ENCODE data around the gene ADAMTS10.
"Not testable (repeated sequence)": the region's sequence is repeated elsewhere in the genome, so short reads cannot be mapped to it uniquely, and the experiment has no call there.

Gene ADAMTS10

GRCh38 chr19:8622886-8623285 lies 12.4 kb upstream of the ADAMTS10 start:
- not testable (repeated sequence) for DNase-seq

- DNase-seq, result no peak
These were observed 8.2 kb upstream of the ADAMTS10 start for GRCh38 chr19:8618751-8619150.

DNA sequence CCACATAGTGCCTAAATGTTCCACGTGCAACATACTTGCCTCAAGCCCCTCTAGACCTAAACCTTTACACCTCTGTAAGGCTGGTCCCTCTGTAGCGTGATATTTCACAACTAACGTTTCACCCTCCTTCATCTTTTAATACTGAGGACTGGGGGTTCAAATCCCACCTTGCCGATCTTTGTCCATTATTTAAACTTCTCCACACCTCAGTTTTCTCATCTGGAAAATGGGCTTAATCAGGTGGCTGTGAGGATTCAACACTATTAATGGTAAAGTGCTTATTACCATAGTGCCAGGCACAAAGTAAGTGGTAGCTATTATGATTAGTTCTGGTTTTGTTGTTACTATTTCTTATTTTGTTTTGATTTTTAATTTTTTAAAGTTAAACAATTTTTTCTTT lies 7.5 kb upstream of the ADAMTS10 start:
- DNase-seq, result no peak

GRCh38 chr19:8617325-8617724 lies 6.8 kb upstream of the ADAMTS10 start:
- DNase-seq, result not testable (repeated sequence)

DNA sequence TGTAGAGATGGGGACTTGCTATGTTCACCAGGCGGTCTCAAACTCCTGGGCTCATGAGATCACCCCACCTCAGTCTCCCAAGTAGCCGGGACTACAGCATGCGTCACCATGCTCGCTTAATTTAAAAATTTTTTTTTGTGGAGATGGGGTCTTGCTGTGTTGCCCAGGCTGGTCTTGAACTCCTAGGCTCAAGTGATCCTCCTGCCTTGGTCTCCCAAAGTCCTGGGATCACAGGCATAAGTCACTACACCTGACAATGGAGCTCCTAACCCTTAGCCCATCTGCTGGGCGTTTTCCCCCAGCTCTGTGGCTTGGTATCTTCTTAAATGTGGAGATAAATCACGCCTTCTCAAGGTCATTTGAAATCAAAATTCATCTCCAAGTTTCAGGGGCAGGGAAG lies 6.3 kb upstream of the ADAMTS10 start:
- no peak for DNase-seq

- DNase-seq, result no peak
These were observed 5.5 kb upstream of the ADAMTS10 start for GRCh38 chr19:8615813-8616596.

DNA sequence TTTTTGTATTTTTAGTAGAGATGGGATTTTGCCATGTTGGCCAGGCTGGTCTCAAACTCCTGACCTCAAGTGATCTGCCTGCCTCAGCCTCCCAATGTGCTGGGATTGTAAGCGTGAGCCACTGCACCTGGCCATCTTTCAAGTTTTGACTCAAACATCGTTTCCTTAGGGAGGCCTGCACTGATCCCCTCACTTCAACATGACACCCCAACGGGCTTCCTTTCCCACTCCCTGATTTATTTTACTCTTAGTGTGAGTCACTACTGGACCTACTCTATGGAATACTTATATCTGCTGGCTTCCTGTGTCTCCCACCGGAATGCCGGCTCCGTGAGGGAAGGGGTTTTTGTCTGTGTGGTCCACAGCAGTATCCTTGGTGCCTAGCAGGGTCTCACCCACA lies 4.5 kb upstream of the ADAMTS10 start:
- no peak for DNase-seq

- no peak for DNase-seq
These were observed 3.9 kb upstream of the ADAMTS10 start for GRCh38 chr19:8614455-8614854.

DNA sequence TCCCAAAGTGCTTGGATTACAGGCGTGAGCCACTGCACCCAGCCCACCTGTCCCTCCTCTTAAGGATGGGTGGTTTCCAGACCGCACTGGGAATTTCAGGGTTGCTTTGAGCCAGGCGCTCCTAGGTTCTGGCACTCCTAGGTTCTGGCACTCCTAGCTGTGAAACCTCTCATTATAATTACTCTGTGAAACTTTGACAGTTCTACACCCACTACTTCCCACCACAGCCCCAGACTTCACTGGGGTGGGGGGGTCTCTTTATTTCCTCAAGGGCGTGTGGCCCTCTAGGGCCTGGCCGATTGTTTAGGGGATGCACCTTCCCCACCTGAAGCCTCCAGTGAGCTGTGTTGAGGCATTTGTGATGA lies 2.3 kb upstream of the ADAMTS10 start:
- no peak for DNase-seq

DNA sequence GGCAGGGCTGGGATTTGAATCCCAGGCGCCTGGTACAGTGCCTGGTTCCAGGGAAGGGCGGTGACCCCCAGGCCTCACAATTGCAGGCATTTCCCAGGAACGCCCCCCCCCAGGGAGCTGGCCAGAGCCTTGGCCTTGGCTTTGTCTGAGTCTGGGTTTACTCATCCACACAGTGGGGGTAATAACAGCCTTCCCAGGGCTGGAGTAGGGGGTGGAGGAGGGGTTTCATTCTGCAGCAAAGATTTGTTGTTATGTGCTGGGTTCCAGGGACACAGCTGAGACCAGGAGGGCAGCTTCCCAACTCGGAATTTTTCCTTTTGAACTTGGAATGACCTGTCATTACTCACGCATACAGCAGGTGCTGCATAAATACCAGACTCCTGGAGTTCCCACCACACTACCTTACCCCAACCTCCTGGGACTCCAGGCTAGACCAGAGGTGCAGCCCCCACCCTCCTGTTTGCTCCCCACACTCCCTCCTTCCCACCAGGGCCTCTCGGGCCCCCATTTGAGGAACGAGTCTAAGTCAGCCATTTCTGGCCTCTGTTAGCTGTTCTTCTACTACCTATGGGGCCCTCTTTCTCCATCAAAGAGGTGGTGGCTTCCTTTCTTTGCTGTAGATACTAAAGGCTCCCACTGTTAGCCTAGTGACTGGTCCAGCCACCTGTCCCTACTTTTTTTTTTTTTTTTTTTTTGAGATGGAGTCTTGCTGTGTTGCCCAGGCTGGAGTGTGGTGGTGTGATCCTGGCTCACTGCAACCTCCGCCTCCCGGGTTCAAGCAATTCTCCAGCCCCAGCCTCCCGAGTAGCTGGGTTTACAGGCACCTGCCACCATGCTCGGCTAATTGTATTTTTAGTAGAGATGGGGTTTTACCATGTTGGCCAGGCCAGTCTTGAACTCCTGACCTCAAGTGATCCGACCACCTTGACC lies 1.6 kb upstream of the ADAMTS10 start:
- DNase-seq, result no peak

DNA sequence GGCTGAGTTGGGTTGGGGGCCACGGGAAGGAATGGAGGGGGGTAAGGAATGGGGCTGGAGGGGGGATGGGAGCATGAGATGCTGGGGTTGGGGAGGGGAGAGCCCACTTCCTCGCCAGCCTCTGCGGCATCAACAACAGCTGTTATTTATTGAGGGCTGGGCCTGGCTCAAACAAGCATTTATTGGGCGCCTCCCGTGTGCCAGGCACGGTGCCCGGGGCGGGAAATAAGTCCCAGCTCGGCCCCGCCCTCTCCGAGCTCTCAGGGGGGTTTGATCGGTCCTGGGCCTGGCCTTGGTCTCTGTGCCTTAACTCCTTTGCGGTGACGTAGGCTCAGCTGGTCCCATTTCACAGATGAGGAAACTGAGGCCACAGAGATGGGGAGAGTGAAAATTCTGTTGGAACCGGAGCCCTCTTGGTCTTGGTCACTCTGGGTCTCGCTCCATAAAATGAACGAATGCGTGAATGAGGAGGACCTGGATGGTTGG lies 919 bp upstream of the ADAMTS10 start:
- no peak for DNase-seq

- no peak for DNase-seq
These were observed 403 bp upstream of the ADAMTS10 start for GRCh38 chr19:8610936-8611300.

- DNase-seq, result no peak
These were observed 1.1 kb downstream of the ADAMTS10 start for GRCh38 chr19:8609279-8610040.

DNA sequence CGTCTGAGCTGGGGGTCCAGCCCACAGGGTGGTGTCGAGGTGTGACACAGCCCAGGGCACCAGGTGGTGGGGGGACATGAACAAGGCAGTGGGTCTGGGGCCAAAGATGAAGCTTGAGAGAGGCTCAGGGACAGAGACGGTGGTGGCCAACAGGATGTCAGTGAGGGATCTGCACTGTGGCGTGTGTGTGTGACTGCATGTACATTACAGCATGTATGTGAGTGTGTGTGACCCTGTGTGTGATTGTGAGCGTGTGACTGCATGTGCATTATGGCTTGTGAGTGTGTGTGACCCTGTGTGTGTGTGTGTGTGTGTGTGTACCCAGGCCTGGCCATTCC lies 1.6 kb downstream of the ADAMTS10 start:
- no peak for DNase-seq

GRCh38 chr19:8607386-8607785 lies 3.1 kb downstream of the ADAMTS10 start:
- no peak for DNase-seq

GRCh38 chr19:8605514-8605913 lies 5.0 kb downstream of the ADAMTS10 start:
- no peak for DNase-seq

GRCh38 chr19:8601796-8602195 lies 8.7 kb downstream of the ADAMTS10 start:
- no peak for DNase-seq

DNA sequence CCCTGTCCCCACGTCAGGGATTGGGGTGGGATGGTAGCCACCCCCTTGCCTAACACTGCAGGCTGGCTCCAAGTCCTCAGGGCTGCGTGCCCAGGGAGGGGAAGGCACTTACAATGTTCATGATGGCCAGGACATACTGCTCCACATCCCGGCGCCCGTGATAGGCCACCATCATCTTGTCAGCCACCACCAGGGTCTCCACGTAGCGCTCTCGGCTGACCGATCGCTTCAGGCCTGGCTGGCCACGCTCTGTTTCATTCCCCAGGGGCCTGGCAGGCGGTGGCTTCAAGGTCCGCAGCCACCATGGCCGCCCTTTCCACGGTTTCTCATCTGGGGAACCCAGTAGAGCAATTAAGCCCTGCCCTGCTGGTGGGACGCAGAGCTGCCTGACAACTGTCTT lies 9.7 kb downstream of the ADAMTS10 start:
- DNase-seq, result no peak

DNA sequence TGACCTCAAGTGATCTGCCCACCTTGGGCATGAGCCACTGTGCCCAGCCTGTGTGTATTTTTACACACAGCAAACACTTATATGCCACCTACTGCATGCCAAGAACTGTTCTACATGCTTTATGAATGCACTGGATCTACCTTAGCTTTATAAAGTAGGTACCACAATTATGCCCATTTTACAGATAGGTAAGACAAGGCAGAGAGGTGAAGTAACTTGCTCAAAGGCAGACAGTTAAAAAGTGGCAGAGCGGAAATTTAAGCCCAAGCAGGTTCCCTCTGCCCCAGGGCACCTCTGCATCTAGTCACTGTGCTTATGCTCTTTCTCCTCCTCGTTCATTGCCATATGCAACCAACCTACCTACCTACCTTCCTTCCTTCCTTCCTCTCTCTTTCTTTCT lies 10.5 kb downstream of the ADAMTS10 start:
- no peak for DNase-seq

DNA sequence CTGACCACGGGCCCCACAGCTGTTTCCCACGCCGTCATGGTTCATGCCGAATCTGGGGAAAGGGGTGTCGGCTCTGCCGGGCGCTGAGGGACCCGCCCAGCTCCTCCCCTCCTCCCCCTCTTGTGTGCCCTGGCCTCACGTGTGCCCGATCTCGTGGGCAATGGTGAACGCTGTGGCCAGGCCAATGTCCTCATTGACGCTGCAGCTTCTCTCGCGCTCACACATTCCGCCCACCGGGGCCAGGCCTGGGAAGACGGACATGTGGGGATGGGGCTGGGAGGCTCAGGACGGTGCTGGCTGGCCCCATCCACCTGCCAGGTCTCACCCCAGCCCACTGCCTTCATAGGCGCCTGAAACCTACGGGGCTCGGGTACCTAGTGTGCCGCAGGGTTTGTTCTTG lies 14.3 kb downstream of the ADAMTS10 start:
- no peak for DNase-seq

DNA sequence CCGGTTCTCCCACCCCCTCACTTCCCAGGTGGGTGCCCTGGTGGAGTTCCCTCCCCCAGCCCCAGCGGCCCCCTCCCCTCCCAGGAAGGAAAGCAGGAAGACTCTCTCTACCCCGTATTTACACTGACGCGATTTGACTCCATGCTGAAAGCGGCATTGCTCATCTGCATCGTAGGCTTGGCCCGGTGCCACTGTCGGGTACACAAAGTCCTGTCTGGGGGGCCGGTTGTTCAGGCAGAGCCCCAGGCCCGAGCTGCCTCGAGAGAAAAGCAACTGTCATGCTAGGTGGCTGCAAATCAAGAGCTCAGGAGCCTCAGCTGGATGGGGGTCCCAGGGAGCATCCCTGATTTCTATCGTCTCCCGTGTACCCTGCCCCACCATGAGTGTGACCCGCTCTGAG lies 14.9 kb downstream of the ADAMTS10 start:
- DNase-seq, result no peak

GRCh38 chr19:8593931-8594330 lies 16.6 kb downstream of the ADAMTS10 start:
- DNase-seq, result no peak

DNA sequence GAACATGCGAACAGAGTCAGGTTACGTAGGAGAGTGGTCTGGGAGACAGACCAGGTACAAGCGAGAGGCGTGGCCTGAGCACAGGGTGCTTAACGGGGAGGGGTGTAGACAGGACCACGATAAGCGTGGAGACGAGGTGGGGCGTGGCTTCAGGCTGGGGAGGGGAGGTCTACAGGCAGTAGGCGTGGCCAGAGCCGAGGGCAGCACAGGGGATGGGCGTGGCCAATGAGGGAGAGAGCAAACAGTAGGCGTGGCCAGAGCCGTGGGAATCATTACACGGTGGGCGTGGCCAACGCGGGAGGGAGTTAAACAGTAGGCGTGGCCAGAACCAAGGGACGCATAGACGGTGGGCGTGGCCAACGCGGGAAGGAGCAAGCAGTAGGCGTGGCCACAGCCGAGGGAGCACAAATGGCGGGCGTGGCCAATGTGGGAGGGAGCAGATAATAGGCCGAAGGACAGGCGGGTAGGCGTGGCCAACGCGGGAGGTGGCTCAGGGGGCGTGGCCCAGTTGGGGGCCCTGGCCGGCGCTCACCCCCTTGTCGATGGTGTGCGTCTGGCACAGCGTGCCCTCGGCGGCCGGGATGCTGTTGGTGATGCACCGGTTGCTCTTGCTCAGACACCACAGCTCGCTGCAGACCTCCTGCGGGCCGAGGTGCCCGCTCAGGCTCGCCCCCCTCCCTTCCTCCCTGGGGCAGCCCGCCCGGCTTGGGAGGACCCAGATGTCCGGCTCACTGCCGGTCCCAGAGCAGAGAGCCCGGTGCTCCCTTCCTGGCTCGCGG lies 18.1 kb downstream of the ADAMTS10 start:
- DNase-seq, result peak; percentile 3

All from DMS79 (cell line).